Glutamatergic neuron (in vitro differentiated cells): ENCODE measurements around the gene MACROD2. TPM values are rescaled to one million over a fixed set of nuclear protein-coding genes. Genes with fewer than 3 reads are reported as not detected.

Experiments
- DNase-seq: peaks from one replicate; pipeline ENCODE4 v3.0.0; 2022
- H3K27ac Mint-ChIP-seq: one replicate; pipeline ENCODE4 v1.8.0; 2020; ENCODE audit warnings: mild to moderate bottlenecking, mixed read lengths, inconsistent platforms; ENCODE audit not compliant: unreplicated experiment
- H3K27me3 Mint-ChIP-seq: one replicate; pipeline ENCODE4 v1.8.0; 2020; ENCODE audit warnings: mild to moderate bottlenecking, moderate library complexity, mixed read lengths, inconsistent platforms; ENCODE audit not compliant: unreplicated experiment
- H3K36me3 Mint-ChIP-seq: one replicate; pipeline ENCODE4 v1.8.0; 2020; ENCODE audit warnings: mild to moderate bottlenecking, mixed read lengths, inconsistent platforms; ENCODE audit not compliant: unreplicated experiment
- H3K4me1 Mint-ChIP-seq: one replicate; pipeline ENCODE4 v1.8.0; 2020; ENCODE audit warnings: mild to moderate bottlenecking, low read depth, mixed read lengths, inconsistent platforms; ENCODE audit not compliant: unreplicated experiment
- H3K4me3 Mint-ChIP-seq: one replicate; pipeline ENCODE4 v1.8.0; 2020; ENCODE audit warnings: mild to moderate bottlenecking, mixed read lengths, inconsistent platforms; ENCODE audit not compliant: unreplicated experiment
- H3K9me3 Mint-ChIP-seq: one replicate; pipeline ENCODE4 v1.8.0; 2020; ENCODE audit warnings: mild to moderate bottlenecking, moderate library complexity, mixed read lengths, inconsistent platforms; ENCODE audit not compliant: unreplicated experiment
- CTCF ChIP-seq: fragments of 200-600 bp; sonication (generic); IDR thresholded peaks from one replicate; pipeline ENCODE4 v1.5.0; 2021; ENCODE audit not compliant: partially characterized antibody, unreplicated experiment
- total RNA-seq: library from RNA; stranded (reverse); fragmentation: NEBNext Ultra II Directional; extraction: Animal tissue kit (Norgen Biotek cat#: 25700); gene quantifications from one replicate; pipeline ENCODE4 v1.2.1, GENCODE V29; 2021; ENCODE audit not compliant: unreplicated experiment

MACROD2 gene
- total RNA-seq, 1 donor from 2014 or later, result 8.7 TPM

GRCh38 chr20:16000112-16000511 lies 2004.8 kb downstream of the MACROD2 start:
- no peak for DNase-seq
- no peak overlapping the region for H3K27ac Mint-ChIP-seq

GRCh38 chr20:16001286-16001685 lies 2006.0 kb downstream of the MACROD2 start:
- Mint-ChIP-seq H3K27ac (no peak overlapping the region), H3K36me3 (peaks cover 12% of the 10 kb centered on the region), H3K4me1 (peaks cover 14% of the 10 kb centered on the region), H3K9me3 (peaks cover 3% of the 10 kb centered on the region), H3K4me3 (no peak overlapping the region), H3K27me3 (no peaks in the 10 kb centered on the region)
- TF ChIP-seq CTCF, result no peak
- no peak for DNase-seq

More at GRCh38 chr20:16000112-16000511, 2004.8 kb downstream of the MACROD2 start:
- Mint-ChIP-seq H3K36me3 (peaks cover 12% of the 10 kb centered on the region), H3K9me3 (peaks cover 3% of the 10 kb centered on the region), H3K27me3 (no peaks in the 10 kb centered on the region), H3K4me3 (no peak overlapping the region), H3K4me1 (peaks cover 3% of the 10 kb centered on the region)
- TF ChIP-seq CTCF, result no peak

DNA sequence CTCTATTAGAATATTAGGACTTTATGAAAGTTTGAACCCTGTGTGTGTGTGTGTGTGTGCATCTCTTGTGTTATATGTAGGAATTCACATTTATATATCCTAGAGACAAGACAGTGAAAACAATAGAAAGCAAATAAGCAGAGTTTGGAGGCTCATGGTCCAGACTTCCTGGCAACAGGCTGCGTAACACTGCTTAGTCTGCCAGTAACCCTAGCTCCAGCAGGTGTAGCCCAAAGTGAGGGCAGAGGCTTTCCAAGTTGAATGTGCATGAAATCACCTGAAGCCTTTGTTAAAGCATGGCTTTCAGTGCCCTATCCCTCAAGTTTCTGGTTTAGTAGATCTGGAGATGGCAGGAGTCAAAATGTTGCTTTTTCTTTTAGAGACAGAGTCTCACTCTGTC lies 2008.0 kb downstream of the MACROD2 start:
- DNase-seq, result no peak
- TF ChIP-seq CTCF, result no peak
- Mint-ChIP-seq H3K4me3 (no peak overlapping the region), H3K36me3 (no peaks in the 10 kb centered on the region), H3K9me3 (no peaks in the 10 kb centered on the region), H3K27me3 (no peaks in the 10 kb centered on the region), H3K4me1 (peaks cover 18% of the 10 kb centered on the region), H3K27ac (no peak overlapping the region)

- no peak overlapping the region for H3K4me3 Mint-ChIP-seq
- H3K27me3 Mint-ChIP-seq, result no peaks in the 10 kb centered on the region
- peaks cover 18% of the 10 kb centered on the region for H3K4me1 Mint-ChIP-seq
- H3K36me3 Mint-ChIP-seq, result no peaks in the 10 kb centered on the region
- no peaks in the 10 kb centered on the region for H3K9me3 Mint-ChIP-seq
- H3K27ac Mint-ChIP-seq, result no peak overlapping the region
- DNase-seq, result no peak
- no peak for TF ChIP-seq CTCF
Observed at GRCh38 chr20:16004108-16004854, 2009.0 kb downstream of the MACROD2 start.
